Neural progenitor cell (in vitro differentiated cells): ENCODE data around the gene S100A4. TPM values are rescaled to one million over a fixed set of nuclear protein-coding genes. Genes with fewer than 3 reads are reported as not detected.

Experiments
- DNase-seq: peaks from one replicate; pipeline ENCODE4 v3.0.0-alpha.2; 2016; ENCODE audit warnings: low spot score
- H2AFZ ChIP-seq: fragments of 200-600 bp; sonication (generic); replicated peaks from 2 replicates; pipeline ENCODE4 v1.6.1; 2016; ENCODE audit warnings: antibody characterized with exemption
- H3F3A ChIP-seq: fragments of 200-600 bp; sonication (generic); 2 replicates; pipeline ENCODE4 v1.6.1; 2016; ENCODE audit warnings: antibody characterized with exemption, low read depth
- H3K27ac ChIP-seq: fragments of 200-600 bp; sonication (generic); 2 replicates; pipeline ENCODE4 v1.5.1; 2016; ENCODE audit warnings: mild to moderate bottlenecking
- H3K27me3 ChIP-seq: fragments of 200-600 bp; sonication (generic); 2 replicates; pipeline ENCODE4 v1.6.1; 2016; ENCODE audit warnings: mild to moderate bottlenecking, moderate library complexity
- H3K36me3 ChIP-seq: fragments of 200-600 bp; sonication (generic); 2 replicates; pipeline ENCODE4 v1.5.1; 2016
- H3K4me1 ChIP-seq: fragments of 200-600 bp; sonication (generic); 2 replicates; pipeline ENCODE4 v1.6.1; 2016; ENCODE audit warnings: mixed run types
- H3K4me2 ChIP-seq: fragments of 200-600 bp; sonication (generic); 2 replicates; pipeline ENCODE4 v1.6.1; 2016
- H3K4me3 ChIP-seq: fragments of 200-600 bp; sonication (generic); 2 replicates; pipeline ENCODE4 v1.5.1; 2016
- H3K79me2 ChIP-seq: fragments of 200-600 bp; sonication (generic); 2 replicates; pipeline ENCODE4 v1.6.1; 2016; ENCODE audit warnings: low read depth
- H3K9ac ChIP-seq: fragments of 200-600 bp; sonication (generic); 2 replicates; pipeline ENCODE4 v1.6.1; 2016
- H3K9me3 ChIP-seq: fragments of 200-600 bp; sonication (generic); 2 replicates; pipeline ENCODE4 v1.5.1; 2016; ENCODE audit warnings: low read depth
- H4K20me1 ChIP-seq: fragments of 200-600 bp; sonication (generic); 2 replicates; pipeline ENCODE4 v1.6.1; 2016; ENCODE audit warnings: low read depth
- H3K27ac Mint-ChIP-seq: 3 replicates; pipeline ENCODE4 v1.8.0; 2021; ENCODE audit warnings: mixed read lengths
- H3K27me3 Mint-ChIP-seq: 2 replicates; pipeline ENCODE4 v1.8.0; 2022; ENCODE audit warnings: low read depth, mild to moderate bottlenecking, inconsistent platforms, moderate library complexity, mixed read lengths; ENCODE audit not compliant: insufficient read depth
- H3K36me3 Mint-ChIP-seq: 3 replicates; pipeline ENCODE4 v1.8.0; 2021; ENCODE audit warnings: mixed read lengths
- H3K4me1 Mint-ChIP-seq: 3 replicates; pipeline ENCODE4 v1.8.0; 2021; ENCODE audit warnings: mixed read lengths
- H3K4me3 Mint-ChIP-seq: 3 replicates; pipeline ENCODE4 v1.8.0; 2021; ENCODE audit warnings: mild to moderate bottlenecking, moderate library complexity, mixed read lengths
- H3K9me3 Mint-ChIP-seq: 3 replicates; pipeline ENCODE4 v1.8.0; 2020; ENCODE audit warnings: mixed read lengths
- CTCF ChIP-seq: fragments of 200-600 bp; sonication (generic); IDR thresholded peaks from 2 replicates; pipeline ENCODE4 v1.5.1; 2017; ENCODE audit warnings: antibody characterized with exemption, mild to moderate bottlenecking
- EZH2 ChIP-seq: fragments of 200-600 bp; sonication (generic); IDR thresholded peaks from 2 replicates; pipeline ENCODE4 v1.6.1; 2017; ENCODE audit warnings: antibody characterized with exemption, mild to moderate bottlenecking, moderate library complexity
- EZH2phosphoT487 ChIP-seq: fragments of 200-600 bp; sonication (generic); IDR thresholded peaks from 2 replicates; pipeline ENCODE4 v1.6.1; 2017; ENCODE audit warnings: antibody characterized with exemption
- total RNA-seq: library from RNA; depleted of rRNA; stranded (reverse); fragments of >200 nt; gene quantifications from 2 replicates; pipeline ENCODE4 v1.2.3, GENCODE V29; 2015; ENCODE audit warnings: low replicate concordance

Gene S100A4
- total RNA-seq, 1 donor from 2014 or later: 34.3 TPM

GRCh38 chr1:153527683-153528040 is 17.9 kb downstream of the S100A4 start:
- H3K9me3 Mint-ChIP-seq: no peaks in the 10 kb centered on the region
- H3K27ac Mint-ChIP-seq: no peak overlapping the region

GRCh38 chr1:153527023-153527682 is 18.5 kb downstream of the S100A4 start:
- no peaks in the 10 kb centered on the region for H4K20me1 ChIP-seq
- H3K9ac ChIP-seq: no peak overlapping the region
- Mint-ChIP-seq H3K4me3 (no peak overlapping the region), H3K27me3 (peaks cover 2% of the 10 kb centered on the region), H3K4me1 (peaks cover 3% of the 10 kb centered on the region), H3K27ac (no peak overlapping the region), H3K9me3 (no peaks in the 10 kb centered on the region), H3K36me3 (no peaks in the 10 kb centered on the region)
- H3K79me2 ChIP-seq: no peaks in the 10 kb centered on the region
- H2AFZ ChIP-seq: peak overlapping the region; percentile 26
- no peaks in the 10 kb centered on the region for H3K9me3 ChIP-seq
- no peak overlapping the region for H3K4me2 ChIP-seq
- H3K36me3 ChIP-seq: no peaks in the 10 kb centered on the region
- TF ChIP-seq EZH2: no peak
- no peak for TF ChIP-seq EZH2phosphoT487
- no peak for TF ChIP-seq CTCF
- no peak overlapping the region for H3K27ac ChIP-seq
- peaks cover 9% of the 10 kb centered on the region for H3K4me1 ChIP-seq
- DNase-seq: no peak
- H3K27me3 ChIP-seq: no peaks in the 10 kb centered on the region
- H3K4me3 ChIP-seq: no peak overlapping the region
- H3F3A ChIP-seq: peaks cover 2% of the 10 kb centered on the region

More at GRCh38 chr1:153527683-153528040, 17.9 kb downstream of the S100A4 start:
- H3K27me3 ChIP-seq: no peaks in the 10 kb centered on the region
- H3K27ac ChIP-seq: no peak overlapping the region
- no peaks in the 10 kb centered on the region for H3K36me3 ChIP-seq
- H3K4me2 ChIP-seq: no peak overlapping the region
- Mint-ChIP-seq H3K36me3 (no peaks in the 10 kb centered on the region), H3K4me3 (no peak overlapping the region), H3K4me1 (peaks cover 8% of the 10 kb centered on the region), H3K27me3 (peaks cover 2% of the 10 kb centered on the region)
- peaks cover 14% of the 10 kb centered on the region for H3K4me1 ChIP-seq
- no peak overlapping the region for H3K9ac ChIP-seq
- TF ChIP-seq CTCF: no peak
- TF ChIP-seq EZH2: no peak
- no peak for TF ChIP-seq EZH2phosphoT487
- H4K20me1 ChIP-seq: no peaks in the 10 kb centered on the region
- H3K4me3 ChIP-seq: no peak overlapping the region
- no peak for DNase-seq
- H3F3A ChIP-seq: peaks cover 7% of the 10 kb centered on the region
- H2AFZ ChIP-seq: no peak overlapping the region
- no peaks in the 10 kb centered on the region for H3K79me2 ChIP-seq
- H3K9me3 ChIP-seq: no peaks in the 10 kb centered on the region

- Histone ChIP-seq H2AFZ (no peak overlapping the region), H3K4me3 (no peak overlapping the region), H3K36me3 (no peaks in the 10 kb centered on the region), H3F3A (no peaks in the 10 kb centered on the region), H3K9me3 (no peaks in the 10 kb centered on the region), H3K4me1 (peaks cover 9% of the 10 kb centered on the region), H3K9ac (no peak overlapping the region), H3K79me2 (no peaks in the 10 kb centered on the region), H3K27ac (no peak overlapping the region), H3K27me3 (no peaks in the 10 kb centered on the region), H3K4me2 (no peak overlapping the region), H4K20me1 (no peaks in the 10 kb centered on the region)
- Mint-ChIP-seq H3K4me3 (no peak overlapping the region), H3K27me3 (peaks cover 2% of the 10 kb centered on the region), H3K36me3 (no peaks in the 10 kb centered on the region), H3K9me3 (no peaks in the 10 kb centered on the region), H3K27ac (no peak overlapping the region), H3K4me1 (peaks cover 2% of the 10 kb centered on the region)
- TF ChIP-seq EZH2 (no peak), EZH2phosphoT487 (no peak), CTCF (no peak)
- no peak for DNase-seq
These were observed 19.5 kb downstream of the S100A4 start for GRCh38 chr1:153526132-153526543.
